ENCODE data around the gene NOTCH2.
"Not testable (repeated sequence)": the region's sequence is repeated elsewhere in the genome, so short reads cannot be mapped to it uniquely, and the experiment has no call there.

GRCh38 chr1:119977113-119977736, 92.2 kb downstream of the NOTCH2 start:
- not testable (repeated sequence) for TF ChIP-seq MAFK (IDR thresholded peaks at IDR 0.05; ENCODE audit: low read length); ZNF324 (CRISPR knock-in tag; IDR thresholded peaks at IDR 0.05); EP300 (IDR thresholded peaks at IDR 0.05; ENCODE audit: low read length); YY1 (IDR thresholded peaks at IDR 0.05; ENCODE audit: borderline replicate concordance in 1 of 3, control insufficient read depth in 1 of 3, extremely low read depth in 1 of 3, insufficient read depth in 3 of 3, insufficient read length in 1 of 3, insufficient replicate concordance in 2 of 3, low read depth in 1 of 3, low read length in 2 of 3); TCF7L2 (IDR thresholded peaks at IDR 0.05; ENCODE audit: low read depth, low read length); RB1 (IDR thresholded peaks at IDR 0.05; ENCODE audit: low read depth); SRF (CRISPR knock-in tag; IDR thresholded peaks at IDR 0.05); RBM39 (optimal IDR thresholded peaks at IDR 0.05; ENCODE audit: low read depth, low read length); HLTF (IDR thresholded peaks at IDR 0.05)
- TF ChIP-seq, protein P1, sequence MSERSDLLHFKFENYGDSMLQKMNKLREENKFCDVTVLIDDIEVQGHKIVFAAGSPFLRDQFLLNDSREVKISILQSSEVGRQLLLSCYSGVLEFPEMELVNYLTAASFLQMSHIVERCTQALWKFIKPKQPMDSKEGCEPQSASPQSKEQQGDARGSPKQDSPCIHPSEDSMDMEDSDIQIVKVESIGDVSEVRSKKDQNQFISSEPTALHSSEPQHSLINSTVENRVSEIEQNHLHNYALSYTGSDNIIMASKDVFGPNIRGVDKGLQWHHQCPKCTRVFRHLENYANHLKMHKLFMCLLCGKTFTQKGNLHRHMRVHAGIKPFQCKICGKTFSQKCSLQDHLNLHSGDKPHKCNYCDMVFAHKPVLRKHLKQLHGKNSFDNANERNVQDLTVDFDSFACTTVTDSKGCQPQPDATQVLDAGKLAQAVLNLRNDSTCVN (CRISPR knock-in tag; IDR thresholded peaks at IDR 0.05) = not testable (repeated sequence)
- TF ChIP-seq, protein P2, sequence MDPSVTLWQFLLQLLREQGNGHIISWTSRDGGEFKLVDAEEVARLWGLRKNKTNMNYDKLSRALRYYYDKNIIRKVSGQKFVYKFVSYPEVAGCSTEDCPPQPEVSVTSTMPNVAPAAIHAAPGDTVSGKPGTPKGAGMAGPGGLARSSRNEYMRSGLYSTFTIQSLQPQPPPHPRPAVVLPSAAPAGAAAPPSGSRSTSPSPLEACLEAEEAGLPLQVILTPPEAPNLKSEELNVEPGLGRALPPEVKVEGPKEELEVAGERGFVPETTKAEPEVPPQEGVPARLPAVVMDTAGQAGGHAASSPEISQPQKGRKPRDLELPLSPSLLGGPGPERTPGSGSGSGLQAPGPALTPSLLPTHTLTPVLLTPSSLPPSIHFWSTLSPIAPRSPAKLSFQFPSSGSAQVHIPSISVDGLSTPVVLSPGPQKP (CRISPR knock-in tag; IDR thresholded peaks at IDR 0.05) = not testable (repeated sequence)

Measured in K562 (cell line).